Activated gamma-delta T cell (primary cell): ENCODE measurements around the gene POTEB3.
"Not testable (repeated sequence)": the region's sequence is repeated elsewhere in the genome, so short reads cannot be mapped to it uniquely, and the experiment has no call there.

ENCODE experiments used
- DNase-seq: peaks from one replicate; lab custom pipeline; 2025; lab: John Stamatoyannopoulos, UW
- total RNA-seq, 2 donors: gene quantifications; one replicate each; lab custom pipeline; 2026; lab: John Stamatoyannopoulos, UW

The POTEB3 gene
- total RNA-seq: 0 reads per million in 2 donors

GRCh38 chr15:21440399-21440798 is at the start of gene POTEB3:
TSS of gene POTEB3 (minus strand) at chr15:21440499. CDS start at chr15:21440011, 488 bp downstream.
- DNase-seq: not testable (repeated sequence)

DNA sequence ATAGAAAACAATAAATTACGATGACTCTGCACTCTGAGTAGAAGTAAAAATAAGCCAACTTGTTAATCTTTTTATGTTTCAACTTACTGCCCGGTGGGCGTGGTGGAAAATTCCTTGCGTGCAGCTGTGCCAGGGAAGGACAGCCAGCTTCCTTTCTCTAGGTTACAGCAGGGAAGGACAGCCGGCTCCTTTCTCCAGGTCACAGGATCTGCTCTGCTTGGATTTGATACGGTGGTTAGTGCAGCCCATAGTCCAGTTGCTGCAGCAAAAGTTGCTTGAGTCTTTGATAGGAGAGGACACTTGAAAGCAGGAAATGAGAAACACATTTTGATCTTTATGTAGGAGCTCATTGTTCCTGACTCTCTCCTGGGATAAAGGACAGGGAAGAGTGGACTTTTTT is 13.4 kb upstream of the POTEB3 start:
- DNase-seq: not testable (repeated sequence)

GRCh38 chr15:21451920-21452563 is 11.7 kb upstream of the POTEB3 start:
- DNase-seq: not testable (repeated sequence)

GRCh38 chr15:21451487-21451886 is 11.2 kb upstream of the POTEB3 start:
- not testable (repeated sequence) for DNase-seq

- not testable (repeated sequence) for DNase-seq
These were observed 32.9 kb downstream of the POTEB3 start for GRCh38 chr15:21407366-21407765.

GRCh38 chr15:21401531-21401930 is 38.8 kb downstream of the POTEB3 start:
- not testable (repeated sequence) for DNase-seq

DNA sequence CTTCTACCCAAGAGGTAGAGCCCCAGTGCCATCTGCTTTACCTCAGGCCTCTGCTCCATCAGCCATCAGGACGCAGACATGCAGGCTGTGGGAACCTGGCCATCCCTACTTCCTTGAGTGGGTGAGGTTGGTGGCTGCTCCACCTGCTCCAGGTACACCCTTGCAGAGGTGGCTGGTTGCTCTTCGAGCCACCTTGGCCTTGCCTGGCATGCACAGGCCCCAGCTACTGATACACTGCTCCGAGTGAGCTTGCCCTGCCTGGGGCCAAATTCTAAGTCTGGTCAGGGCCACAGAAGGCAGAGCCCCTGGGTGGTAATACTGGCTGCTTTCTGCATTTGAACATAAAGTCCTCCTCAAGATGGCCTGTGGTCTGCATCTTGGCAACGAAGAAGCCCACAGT is 41.2 kb downstream of the POTEB3 start:
- DNase-seq: not testable (repeated sequence)

GRCh38 chr15:21398511-21398910 is 41.8 kb downstream of the POTEB3 start:
- DNase-seq: not testable (repeated sequence)

DNA sequence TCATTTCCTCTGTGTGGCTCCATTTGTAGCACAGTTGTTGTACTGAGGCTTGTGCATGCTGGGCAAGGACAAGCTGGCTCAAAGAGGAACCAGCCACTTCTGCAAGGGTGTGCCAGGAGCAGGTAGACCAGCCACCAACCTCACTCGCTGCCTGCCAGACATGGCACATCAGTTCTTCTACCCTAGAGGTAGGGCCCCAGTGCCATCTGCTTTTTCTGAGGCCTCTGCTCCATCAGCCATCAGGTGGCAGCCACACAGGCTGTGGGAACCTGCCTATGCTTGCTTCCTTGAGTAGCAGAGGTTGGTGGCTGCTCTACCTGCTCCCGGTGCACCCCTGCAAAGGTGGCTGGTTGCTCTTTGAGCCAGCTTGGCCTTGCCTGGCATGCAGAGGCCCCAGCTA is 42.6 kb downstream of the POTEB3 start:
- not testable (repeated sequence) for DNase-seq

- DNase-seq: not testable (repeated sequence)
These were observed 43.1 kb downstream of the POTEB3 start for GRCh38 chr15:21397186-21397585.

DNA sequence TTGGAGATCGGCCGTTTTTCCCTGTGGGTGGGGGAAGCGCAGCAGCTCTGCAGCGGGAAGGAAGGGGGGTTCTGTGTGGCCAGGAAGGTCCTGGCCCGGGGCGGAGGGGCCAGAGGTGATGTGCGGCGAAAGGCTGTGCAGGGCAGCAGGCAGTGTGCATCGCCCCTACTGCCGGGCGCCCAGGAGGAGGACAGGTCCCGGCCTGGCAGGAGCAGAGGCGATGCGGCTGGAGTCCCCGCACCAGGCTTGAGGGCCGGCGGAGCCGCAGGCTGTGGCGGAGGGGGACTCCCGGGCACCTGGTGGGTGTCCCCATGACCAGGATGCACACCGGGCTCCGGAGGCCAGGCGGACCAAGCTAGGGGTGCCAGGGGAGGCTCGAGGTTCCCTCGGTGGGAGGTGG is 54.3 kb downstream of the POTEB3 start:
- DNase-seq: not testable (repeated sequence)

GRCh38 chr15:21383866-21384485 is 56.3 kb downstream of the POTEB3 start:
- DNase-seq: not testable (repeated sequence)

DNA sequence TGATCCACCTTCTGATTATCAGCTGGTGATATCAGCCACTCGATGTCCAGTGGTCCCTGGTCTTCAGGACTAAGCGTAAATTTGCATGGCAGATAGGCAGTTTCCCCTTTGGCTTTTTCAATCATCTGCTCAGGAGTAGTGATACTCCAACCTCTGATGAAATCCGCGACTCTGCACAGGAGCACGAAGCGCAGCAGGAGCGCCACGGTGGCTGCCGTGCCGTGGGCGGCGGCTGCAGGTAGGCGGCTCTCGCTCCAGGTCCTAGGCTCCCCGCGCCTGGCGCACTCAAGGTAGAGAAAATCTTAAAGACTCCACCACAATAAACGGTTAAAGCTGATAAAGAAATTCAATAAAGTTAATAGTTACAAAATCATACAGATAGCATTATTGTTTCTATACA is 66.6 kb downstream of the POTEB3 start:
- not testable (repeated sequence) for DNase-seq

DNA sequence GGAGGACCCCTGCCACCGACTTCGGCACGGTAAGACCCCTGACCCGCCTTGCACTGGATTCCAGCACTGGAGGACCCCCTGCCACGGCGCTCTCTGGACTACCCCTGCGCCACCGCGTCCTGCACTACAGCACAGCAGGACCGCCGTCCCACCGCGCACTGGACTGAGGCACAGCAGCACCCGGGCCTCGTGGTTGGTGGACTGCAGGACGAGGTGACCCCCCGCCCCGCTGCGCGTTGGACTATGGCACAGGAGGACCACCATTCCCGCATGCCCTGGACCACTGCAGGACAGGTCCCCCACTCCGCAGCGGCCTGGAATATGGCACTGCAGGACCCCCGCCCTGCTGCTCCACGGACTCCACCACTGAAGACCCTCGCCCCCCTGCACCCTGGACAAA is 71.1 kb downstream of the POTEB3 start:
- not testable (repeated sequence) for DNase-seq

GRCh38 chr15:21368625-21369024 is 71.7 kb downstream of the POTEB3 start:
- not testable (repeated sequence) for DNase-seq
